ENCODE measurements around the gene ZFP36L1.
"Not testable (repeated sequence)": the region's sequence is repeated elsewhere in the genome, so short reads cannot be mapped to it uniquely, and the experiment has no call there.

ZFP36L1 gene

DNA sequence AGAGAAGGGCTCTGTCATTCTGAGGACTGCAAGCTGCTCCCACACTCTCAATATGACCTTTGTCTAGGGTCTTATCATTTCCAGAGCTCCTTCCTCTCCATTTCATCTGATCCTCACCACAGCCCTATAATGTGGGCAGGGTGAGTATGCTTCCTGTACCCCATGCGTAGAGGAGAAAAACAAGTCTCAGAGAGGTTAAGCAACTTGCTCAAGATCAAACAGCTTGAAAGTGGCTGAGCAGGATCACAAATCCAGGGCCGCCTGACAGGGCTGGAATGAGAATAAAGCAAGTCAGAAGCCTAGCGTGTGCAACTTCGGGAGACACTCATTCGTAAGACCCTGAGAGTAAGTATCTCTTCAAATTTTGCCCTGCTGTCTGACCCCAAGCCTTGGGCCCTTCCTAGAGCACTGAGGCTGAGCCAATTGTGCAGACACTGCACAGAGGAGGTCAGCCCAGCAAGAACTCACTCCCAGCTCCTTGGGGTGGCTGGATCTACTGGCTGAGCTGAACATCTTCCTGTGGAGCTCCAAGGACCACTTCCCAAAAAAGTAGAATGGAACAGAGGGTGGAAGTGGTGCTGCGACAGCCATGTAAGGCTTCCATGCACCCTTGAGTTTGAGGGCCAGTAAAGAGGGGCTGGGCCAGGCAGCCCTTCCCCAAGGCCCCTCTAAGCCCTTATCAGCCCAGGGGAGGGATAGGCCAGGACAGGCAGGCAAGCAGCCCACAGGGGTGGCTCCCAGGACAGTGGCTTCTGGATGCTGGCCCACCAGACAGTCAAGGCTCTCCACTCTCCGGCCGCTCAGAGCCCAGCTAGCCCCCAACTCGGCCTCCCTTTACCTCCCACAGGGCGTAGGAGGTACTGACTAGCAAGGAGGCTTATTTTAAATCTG, 10.5 kb downstream of the ZFP36L1 start:
- DNase-seq, result no peak

DNA sequence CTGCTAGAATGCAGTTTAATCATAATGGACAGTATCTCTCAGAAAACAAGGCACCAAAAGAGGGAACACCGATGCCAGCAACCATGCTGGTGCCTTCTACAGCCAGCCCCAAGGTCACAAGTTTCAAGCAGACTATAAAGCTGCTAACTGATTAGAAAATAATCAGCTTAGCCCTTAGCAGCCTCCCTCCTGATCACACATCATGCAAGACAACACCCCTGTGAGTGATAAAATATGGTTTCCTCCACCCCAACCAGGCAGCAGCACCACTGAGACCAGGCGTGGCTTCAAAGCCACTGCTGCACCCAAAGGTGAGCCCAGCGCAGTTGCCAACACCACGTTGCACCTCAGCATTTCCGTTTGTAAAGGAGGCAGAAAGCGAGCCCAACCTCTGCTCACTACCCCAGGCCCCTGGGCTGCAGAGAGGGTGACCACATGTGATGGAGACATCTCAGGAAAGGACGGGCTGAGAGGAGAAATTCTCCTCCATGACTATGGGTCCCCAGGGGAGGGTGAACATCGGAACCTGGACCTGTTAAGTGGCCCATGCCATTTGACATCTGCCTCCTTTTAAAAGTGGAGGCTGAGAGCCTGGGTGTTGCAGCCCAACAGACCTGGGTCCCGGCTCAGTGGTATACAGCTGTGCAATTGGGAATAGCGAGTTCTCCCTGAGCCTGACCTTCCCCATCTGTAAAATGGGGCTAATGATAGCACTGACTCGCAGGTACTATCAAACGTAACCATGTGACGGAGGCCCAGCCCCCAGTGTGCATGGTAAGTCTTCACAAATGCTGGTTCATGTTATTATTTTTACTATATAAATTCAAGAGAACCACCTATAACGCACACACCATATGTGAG, 11.5 kb downstream of the ZFP36L1 start:
- DNase-seq, result no peak

DNA sequence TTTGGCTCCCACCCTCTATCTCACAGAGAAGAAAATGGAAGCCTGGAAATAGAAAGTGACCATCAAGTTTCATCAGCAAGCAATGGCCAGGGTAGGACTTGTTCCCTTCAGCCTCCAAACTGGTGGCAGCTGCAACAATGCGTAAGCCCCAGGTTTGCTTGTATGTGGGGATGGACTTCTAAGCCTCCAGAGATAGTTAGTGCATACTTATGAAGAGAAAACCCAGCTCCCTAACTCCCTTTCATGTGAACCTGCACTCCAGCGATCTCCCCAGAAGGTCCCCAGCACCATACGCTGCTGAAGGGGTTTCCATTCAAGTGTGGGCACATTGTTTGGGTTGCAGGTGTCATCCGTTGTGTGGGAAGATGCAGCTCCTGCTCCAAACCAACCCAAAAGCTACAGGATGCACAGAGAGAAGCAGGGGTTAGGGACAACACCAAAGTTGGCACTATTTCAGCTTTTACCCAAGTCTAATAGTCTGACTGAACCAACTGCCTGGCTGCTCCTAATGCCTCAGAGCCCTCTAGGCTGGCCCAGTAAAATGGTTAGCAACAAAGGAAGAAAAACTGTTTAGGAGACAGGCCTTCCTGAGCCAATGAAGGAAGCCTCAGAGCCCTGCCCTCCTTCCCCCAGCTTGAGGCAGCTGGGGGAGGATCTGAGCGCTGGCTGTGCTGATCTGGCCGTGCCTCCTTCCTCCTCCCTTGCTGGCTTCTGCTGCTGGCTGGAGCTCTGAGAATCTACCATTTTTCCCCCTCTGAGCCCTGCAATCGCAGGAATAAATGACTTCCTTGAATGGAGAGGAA, 12.3 kb downstream of the ZFP36L1 start:
- no peak for DNase-seq

DNA sequence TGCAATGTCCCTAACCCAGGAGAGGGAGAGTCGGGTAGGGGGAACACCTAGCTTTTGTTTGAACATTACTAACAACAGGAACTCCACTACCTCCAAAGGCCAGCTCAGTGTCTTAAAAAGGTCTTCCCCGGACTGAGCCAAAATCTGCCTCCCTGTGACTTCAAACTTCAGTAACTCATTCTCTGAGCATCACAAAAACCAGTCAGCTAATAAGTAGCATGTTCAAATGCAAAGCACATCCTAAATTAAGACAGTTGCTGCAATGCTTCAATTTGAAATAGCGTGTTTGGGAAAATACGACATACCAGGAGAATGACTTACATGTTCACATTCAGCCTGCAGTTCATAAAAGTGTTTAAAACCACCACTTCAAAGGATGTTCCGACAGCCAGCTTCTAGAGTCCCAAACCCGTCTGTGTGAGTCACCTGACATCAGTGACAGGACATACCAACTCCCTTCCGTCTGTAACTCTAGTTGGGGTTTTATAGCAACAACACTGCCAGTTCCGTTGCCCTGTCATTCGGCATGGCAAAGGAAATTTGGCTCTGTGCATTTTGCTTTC, 13.0 kb downstream of the ZFP36L1 start:
- DNase-seq, result no peak

DNA sequence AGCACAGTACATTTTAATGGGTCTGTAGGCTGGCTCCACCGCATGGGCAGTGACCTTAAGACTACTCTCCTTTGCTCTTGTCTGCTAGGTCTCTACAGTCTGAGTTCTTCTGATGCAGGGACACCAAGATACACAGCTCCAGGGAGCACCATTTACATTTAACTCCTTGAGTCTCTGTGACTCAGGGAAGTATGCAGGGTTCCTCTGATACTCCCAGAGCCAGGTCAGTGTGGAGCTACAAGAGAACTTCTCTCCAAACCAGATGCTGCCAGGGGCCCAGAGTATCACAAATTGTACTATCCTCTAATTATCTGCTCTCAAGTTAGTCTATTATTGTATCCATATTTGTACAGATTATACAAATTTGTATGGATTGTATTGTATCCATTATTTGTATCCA, 15.2 kb downstream of the ZFP36L1 start:
- no peak for DNase-seq

DNA sequence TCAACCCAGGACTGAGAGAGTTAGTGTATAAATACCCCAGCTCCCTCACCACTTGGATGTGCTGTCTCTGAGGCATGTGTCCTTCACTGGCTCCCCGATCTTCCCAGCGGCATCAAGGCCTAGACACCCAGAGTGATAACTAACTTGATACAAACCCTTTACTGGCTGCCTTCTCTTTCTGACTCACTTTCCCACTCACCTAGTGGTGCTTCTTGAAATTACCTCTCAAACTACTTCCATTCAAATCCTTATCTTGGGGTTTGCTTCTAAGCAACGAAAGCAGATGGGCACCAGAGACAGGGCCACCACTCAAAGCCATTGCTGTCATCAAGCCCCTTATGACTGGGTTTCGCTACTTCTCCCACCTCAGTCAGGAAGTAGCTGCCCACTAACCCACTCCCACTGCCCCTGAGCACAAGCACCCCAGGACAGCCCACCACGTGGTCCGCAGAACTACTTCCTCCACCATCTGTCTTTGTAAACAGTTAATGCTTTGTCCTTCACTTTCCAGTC, 17.2 kb downstream of the ZFP36L1 start:
- no peak for DNase-seq

DNA sequence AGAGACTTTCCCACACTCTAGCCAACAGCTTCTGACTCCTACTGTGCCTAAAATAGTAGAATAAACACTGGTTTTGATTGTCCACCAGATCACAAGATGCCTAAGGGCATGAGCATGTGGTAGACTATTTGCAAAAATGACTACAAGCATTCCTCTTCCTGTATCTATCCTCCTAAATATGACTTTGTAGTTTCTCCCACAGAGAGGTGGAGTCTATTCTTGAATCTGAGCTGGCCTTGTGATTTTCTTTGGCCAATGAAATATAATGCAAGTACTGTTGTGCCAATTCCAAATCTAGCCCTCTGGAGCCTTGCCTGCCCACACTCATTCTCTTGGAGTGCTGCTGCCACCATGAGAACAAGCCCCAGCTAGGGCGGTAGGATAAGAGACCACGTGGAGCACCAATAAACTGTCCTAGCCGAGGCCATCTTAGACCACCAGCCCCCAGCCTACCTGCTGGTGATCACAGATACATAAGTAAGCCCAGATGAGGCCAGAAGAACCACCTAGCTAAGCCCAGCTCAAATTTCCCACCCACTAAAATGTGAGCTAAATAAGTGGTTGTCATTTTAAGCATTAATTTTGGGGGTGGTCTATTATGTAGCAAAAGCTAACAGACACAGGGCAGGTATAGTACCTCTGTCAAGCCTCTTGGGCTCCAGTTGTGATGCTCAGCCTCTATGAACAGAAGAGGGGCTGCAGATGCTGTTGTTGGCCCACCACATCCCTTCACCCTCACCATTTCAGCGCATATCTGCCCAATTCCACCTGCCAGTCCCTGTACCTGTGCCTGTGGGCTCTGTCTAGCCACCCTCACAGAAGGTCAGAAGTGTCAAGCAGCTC, 17.9 kb downstream of the ZFP36L1 start:
- no peak for DNase-seq

DNA sequence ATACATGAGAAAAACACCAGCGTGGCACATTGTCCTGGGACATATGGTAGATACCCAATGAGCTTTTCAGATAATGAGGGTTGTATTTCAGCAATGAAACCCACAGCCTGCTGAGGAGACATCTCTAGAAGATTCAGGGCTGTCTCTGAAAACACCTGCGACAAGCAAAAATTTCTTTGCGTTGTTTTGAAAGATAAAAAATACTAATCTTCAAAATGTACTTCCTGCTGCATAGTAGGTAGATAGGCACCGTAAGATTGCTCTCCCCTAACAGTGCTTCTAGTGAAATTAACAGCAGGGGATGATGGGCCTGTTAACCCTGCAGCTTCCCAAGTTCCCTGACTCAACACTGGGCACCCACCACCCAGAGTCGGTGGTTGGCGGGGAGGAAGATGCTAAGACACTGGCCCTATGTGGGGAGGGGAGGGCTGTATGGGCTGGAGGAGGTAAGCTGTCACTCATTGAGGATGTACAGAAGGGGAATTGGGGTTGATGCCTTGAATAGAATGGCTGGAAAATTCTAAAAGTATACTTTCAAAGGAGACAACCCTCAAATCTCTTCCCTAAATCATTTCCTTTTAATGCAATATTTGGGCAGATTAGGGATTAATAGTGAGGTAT, 20.0 kb downstream of the ZFP36L1 start:
- no peak for DNase-seq

DNA sequence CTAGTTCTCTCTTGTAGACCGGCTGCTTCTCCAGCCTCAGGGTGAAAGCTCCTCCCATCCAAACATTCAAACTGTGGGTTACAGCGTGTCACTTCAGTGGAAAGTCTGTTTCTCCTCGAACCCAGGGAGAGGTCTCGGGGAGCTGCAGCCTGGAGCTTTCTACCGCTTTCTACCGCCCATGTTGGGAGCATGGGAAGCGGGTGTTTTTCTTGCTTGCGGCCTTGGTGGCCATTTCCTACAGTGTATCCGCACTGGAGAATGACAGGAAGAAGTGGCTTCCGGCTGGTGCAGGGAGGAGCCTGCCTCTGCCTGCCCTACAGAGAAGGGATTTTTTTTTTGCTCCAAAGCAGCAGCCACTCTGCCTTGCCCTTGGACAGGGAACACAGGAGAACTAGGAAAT, 21.2 kb downstream of the ZFP36L1 start:
- no peak for DNase-seq

DNA sequence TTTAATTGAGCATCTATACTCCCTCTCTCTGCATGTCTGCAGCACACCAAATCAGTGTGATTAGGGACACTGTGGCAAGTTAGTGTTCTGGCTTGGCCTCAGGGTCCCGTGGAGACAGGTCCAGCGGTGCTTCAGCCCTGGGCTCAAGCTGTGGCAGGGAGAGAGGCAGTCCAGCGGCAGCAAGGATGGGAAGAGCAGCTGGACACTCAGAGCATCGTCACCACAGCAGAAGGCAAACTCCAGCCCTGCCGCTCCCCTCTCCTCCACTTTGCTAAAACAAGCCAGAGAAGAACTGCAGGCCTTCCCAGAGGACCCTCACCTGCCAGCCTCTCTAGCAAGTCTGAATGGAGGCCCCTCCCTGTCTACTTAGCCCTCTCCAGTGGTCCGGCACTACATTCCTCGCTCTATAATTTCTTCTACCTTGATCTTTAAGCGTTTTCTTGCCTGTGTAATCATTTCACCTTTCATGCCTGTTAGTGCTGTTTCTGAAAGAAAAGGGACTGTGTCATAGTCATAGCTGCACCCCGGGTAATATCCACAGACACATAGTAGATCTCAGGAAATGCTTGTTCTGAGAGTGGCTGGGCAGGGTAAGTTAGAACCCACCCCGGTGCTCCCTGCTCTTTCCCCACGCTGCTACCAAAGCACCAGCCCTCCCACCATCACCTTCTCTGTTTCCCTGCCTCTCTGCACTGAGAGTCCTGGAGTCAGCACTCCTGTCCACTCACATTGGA, 22.1 kb downstream of the ZFP36L1 start:
- no peak for DNase-seq

DNA sequence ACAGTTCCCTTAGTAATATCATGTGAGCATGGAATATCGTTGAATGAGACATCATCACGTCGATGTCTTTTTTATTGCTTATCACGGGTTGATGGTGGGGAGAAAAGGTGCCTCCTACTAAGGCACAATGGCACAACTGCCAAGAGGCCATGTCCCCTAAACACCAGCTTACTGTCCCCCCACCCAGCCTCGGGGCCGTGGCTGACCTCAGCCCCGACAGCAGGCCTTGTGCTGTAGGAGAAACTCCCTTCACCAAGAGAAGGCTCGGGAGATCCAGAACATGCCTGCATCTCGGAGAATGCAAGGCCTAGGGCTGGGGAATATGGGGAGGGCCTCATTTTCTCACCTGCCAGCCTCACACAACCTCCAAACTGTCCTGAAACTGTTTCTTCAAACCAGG, 22.8 kb downstream of the ZFP36L1 start:
- no peak for DNase-seq

DNA sequence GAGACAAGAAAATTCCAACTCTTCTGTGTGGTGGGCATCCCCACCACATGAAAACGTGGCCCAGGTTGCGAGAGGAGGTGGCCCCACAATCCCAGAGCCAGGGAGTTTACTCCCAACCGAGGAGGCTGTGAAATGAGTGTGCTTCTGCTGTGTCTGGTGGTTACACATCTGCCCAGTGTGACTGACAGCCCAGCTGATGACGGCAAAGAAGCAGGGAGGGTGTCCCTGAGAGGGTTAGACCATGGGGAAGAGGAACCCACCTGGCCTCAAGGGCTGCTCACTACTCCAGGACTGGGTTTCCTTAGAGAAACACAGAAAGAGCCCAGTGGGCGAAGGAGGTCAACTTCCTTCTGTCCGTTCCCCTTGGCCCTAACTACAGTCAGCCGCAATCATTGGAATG, 24.6 kb downstream of the ZFP36L1 start:
- DNase-seq, result no peak

DNA sequence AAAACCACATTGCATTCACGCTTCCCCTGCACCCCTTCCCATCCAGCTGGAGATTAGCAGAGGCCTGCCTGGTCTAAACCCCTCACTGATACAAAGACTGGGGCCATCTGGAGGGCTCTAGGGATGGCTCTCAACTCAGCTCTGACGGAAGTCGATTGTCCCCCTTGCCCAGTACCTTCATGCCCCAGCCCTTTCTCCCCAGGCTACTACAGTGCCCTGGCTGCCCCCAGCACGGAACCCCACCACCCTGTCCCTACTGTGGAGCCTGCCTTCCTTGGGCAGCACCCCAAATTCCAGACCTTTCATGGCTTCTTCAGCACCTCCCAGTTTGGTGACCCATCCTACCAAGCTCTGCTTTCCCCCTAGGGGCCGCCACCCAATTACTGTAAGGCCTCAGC, 25.6 kb downstream of the ZFP36L1 start:
- no peak for DNase-seq

DNA sequence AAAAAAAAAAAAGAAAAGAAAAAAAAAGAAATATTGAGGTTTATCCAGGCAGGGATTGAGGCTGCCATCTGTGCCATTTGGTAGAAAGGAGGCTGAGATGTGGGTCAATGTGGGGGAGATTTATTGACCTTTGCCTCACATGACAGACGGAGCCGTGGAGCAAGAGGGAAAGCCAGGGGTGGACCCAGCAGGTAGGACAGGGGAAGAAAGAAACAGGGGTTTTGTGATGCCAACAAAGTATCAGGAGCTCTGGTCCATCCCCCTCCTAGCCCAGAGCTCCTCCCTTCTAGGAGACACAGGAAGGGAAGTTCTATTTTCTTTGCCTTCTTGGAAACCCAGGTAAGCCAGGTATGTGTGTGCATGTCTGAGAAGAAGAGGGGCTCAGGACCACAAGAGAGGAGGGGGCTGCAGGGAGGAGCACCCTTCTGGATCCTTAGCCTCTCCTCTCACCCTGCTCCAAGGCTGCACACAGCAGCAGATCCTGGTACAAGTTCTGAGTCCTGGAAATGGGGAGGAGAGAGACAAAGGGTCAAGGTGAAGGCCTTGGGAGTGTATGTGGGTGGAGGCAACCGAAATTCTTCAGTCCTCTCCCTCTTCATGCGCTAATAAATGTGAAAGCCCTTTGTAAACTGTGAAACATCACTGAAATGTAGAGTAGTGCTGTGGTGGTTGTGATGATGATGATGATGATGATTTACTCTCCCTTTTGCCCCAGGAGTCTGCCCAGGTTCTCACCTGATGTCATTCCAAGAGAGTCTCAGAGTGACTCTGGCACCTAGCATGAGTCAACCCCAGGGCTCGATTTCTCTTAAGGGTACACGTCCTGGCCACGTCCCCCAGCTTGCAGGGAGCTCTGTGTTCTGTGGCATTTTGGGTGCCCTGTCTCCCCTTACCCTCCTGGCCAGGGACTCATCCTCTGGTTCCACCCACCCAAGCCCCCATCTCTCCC, 26.3 kb downstream of the ZFP36L1 start:
- DNase-seq, result no peak

DNA sequence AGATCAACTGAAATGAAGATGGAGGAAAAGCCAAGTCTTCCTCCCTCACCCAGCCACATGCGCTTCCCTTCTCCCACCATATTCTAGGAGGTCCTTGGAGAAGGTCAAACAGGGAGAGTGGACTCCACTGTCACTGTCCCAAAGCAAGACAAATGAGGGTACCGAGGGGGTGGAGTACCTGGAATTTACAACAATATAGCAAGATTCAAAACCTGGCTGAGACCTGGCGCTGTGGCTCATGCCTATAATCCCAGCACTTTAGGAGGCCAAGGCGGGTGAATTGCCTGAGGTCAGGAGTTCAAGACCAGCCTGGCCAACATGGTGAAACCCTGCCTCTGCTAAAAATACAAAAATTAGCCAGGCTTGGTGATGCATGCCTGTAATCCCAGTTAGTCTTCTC, 29.0 kb downstream of the ZFP36L1 start:
- not testable (repeated sequence) for DNase-seq

DNA sequence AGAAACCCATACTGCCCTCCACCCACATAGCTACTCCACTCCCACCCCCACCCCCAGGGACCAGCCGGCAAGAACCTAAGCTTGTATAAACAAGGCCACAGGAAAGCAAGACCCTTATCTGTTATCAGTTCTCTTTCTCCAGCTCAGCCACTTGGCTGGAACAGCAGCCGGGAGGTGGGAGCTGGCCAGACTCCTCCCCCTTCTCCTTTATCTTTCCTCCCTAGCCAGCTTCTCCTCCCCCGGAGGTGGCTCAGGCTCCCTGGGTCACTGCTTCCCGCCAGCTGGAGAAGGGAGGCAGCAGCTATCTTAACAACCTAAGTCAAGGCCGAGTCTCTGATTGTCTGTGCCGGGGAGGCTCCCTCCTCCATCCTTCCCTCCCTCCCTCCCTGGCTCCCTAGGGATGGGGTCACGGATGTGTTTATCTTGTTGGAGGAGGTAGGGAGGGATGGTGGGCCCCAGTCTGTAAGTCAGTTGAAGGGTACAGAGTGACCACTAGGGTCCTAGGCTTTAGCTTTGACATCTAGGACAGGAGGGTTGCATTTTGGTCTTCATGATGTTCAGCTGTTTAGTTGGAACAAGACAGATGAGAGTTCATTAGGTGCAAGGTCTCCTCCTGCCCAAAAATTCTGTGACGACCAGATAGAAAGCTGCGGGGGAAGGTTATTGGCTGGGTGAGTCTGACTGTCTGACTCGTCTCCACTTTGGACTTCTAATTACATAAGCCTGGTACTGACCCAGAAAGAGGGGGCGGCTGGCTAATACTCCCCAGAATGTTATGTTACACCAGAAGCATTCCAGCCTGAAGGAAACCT, 29.7 kb downstream of the ZFP36L1 start:
- DNase-seq, result no peak

DNA sequence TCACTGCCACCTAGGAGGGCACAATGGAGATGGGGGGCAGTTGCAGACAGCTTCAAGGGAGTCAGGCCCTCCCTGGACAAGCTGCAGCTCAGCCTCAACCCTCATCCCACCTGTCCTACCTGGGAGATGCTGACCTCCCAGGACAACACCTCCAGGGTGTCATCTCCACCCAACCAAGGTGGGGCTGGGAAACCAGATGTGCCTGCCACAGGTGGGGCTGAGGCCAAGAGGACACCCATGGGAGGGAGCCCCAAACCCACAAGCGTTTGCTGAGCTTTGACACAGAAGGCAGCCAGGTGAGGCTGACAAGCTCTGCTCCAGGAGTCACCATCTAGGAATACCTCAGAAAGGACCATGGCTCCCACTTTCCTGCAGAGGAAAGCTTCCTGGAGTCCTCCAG, 31.5 kb downstream of the ZFP36L1 start:
- no peak for DNase-seq

DNA sequence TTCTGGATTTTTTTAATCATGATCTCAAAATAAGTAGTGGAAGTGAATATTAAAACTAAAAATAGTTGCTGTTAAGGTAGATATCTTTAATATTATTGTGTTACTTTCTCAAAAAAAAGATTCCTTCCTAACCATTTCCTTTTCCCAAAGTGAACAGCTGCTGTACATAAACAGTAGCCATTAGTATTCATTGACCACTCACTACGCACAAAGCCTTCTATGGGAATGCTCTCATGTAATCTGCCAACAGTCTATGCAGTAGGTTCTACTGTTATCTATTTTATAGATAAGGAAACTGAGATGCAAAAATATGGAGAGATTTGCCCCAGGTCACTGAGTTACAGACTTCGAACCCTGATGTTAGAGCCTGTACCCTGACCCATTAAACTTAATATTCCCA, 32.1 kb downstream of the ZFP36L1 start:
- DNase-seq, result no peak

All from NCI-H1436 treated with DMSO at 0.1 percent for 48 hours (cell line).